Measurements from ENCODE around the gene CMTM4.

Gene CMTM4

DNA sequence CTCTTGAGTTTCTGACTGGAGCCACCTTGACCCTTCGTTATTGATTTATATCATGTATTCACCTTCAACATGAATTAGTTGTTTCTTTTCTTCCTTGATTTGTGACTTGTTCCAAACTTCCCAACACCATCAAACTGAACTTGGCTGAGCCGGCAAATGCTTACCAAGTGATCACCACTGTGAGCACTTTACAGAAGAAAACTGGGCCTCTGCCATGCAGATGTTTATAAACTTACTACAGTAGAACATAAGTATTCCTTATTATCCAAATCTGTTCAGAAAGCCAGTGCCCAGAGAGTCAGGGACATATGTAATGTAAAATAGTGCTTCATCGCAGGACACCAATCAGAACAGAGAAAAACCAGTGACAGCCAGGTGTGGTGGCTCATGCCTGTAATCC is 19.9 kb downstream of the CMTM4 start:
- no peaks in the 10 kb centered on the region for H3K4me1 ChIP-seq (ENCODE audit: insufficient read depth, low read length, poor library complexity, severe bottlenecking)
- no peak overlapping the region for H3K4me2 ChIP-seq (ENCODE audit: low read depth, low read length, poor library complexity, severe bottlenecking)
- H3K9ac ChIP-seq (ENCODE audit: low read depth, low read length, poor library complexity, severe bottlenecking), result no peak overlapping the region
- no peaks in the 10 kb centered on the region for H3F3A ChIP-seq (ENCODE audit: low read depth)
- H4K20me1 ChIP-seq (ENCODE audit: insufficient read depth, low read length, poor library complexity, severe bottlenecking), result no peaks in the 10 kb centered on the region
- H3K4me3 ChIP-seq (ENCODE audit: low read length, poor library complexity, severe bottlenecking), result no peak overlapping the region
- no peaks in the 10 kb centered on the region for H3K27me3 ChIP-seq (ENCODE audit: insufficient read depth, low read length, poor library complexity, severe bottlenecking)
- TF ChIP-seq, protein P1, sequence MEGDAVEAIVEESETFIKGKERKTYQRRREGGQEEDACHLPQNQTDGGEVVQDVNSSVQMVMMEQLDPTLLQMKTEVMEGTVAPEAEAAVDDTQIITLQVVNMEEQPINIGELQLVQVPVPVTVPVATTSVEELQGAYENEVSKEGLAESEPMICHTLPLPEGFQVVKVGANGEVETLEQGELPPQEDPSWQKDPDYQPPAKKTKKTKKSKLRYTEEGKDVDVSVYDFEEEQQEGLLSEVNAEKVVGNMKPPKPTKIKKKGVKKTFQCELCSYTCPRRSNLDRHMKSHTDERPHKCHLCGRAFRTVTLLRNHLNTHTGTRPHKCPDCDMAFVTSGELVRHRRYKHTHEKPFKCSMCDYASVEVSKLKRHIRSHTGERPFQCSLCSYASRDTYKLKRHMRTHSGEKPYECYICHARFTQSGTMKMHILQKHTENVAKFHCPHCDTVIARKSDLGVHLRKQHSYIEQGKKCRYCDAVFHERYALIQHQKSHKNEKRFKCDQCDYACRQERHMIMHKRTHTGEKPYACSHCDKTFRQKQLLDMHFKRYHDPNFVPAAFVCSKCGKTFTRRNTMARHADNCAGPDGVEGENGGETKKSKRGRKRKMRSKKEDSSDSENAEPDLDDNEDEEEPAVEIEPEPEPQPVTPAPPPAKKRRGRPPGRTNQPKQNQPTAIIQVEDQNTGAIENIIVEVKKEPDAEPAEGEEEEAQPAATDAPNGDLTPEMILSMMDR (conservative IDR thresholded peaks at IDR 0.05; ENCODE audit: low read length), result no peak
- H3K79me2 ChIP-seq (ENCODE audit: insufficient read depth, low read length), result no peaks in the 10 kb centered on the region
- H2AFZ ChIP-seq (ENCODE audit: low read length), result no peak overlapping the region
- H3K9me2 ChIP-seq (replicated peaks; ENCODE audit: low read depth, low read length), result no peaks in the 10 kb centered on the region
- no peaks in the 10 kb centered on the region for H3K9me3 ChIP-seq (ENCODE audit: insufficient read depth, low read depth, low read length)
- no peaks in the 10 kb centered on the region for H3K36me3 ChIP-seq (ENCODE audit: insufficient read depth, low read length)

DNA sequence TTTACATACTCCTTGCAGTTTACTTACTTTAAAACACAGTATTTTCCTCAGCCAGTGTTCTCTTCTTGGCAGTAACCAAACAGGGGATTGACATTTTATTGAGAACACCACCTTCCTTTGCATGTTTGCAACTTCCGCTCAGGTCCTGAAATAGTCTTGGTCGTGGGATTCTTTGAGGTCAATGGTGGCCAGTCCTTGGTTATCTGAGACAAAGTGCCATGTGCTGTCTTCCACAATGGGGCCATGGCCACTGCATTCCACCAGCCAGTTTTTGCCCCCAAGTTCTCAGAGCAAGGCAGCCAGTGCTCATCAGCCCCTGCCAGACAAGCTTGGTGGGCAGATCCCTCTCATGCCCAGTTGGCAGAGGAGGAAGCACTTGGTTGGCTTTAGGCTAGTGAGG is 22.9 kb downstream of the CMTM4 start:
- Histone ChIP-seq H3K9me2 (replicated peaks; ENCODE audit: low read depth, low read length) (no peaks in the 10 kb centered on the region), H3K27me3 (ENCODE audit: insufficient read depth, low read length, poor library complexity, severe bottlenecking) (no peaks in the 10 kb centered on the region), H3K4me3 (ENCODE audit: low read length, poor library complexity, severe bottlenecking) (no peak overlapping the region), H3K4me2 (ENCODE audit: low read depth, low read length, poor library complexity, severe bottlenecking) (no peak overlapping the region), H3K36me3 (ENCODE audit: insufficient read depth, low read length) (no peaks in the 10 kb centered on the region), H2AFZ (ENCODE audit: low read length) (0 out of 2 replicates have a peak overlapping the region, but pooled peaks have one; percentile 40), H3F3A (ENCODE audit: low read depth) (no peaks in the 10 kb centered on the region), H3K79me2 (ENCODE audit: insufficient read depth, low read length) (no peaks in the 10 kb centered on the region), H4K20me1 (ENCODE audit: insufficient read depth, low read length, poor library complexity, severe bottlenecking) (no peaks in the 10 kb centered on the region), H3K9me3 (ENCODE audit: insufficient read depth, low read depth, low read length) (no peaks in the 10 kb centered on the region), H3K9ac (ENCODE audit: low read depth, low read length, poor library complexity, severe bottlenecking) (no peak overlapping the region), H3K4me1 (ENCODE audit: insufficient read depth, low read length, poor library complexity, severe bottlenecking) (no peaks in the 10 kb centered on the region)
- TF ChIP-seq, protein P1 (conservative IDR thresholded peaks at IDR 0.05; ENCODE audit: low read length), result no peak
- TF ChIP-seq EZH2phosphoT487 (IDR thresholded peaks at IDR 0.05; ENCODE audit: borderline replicate concordance), result no peak

DNA sequence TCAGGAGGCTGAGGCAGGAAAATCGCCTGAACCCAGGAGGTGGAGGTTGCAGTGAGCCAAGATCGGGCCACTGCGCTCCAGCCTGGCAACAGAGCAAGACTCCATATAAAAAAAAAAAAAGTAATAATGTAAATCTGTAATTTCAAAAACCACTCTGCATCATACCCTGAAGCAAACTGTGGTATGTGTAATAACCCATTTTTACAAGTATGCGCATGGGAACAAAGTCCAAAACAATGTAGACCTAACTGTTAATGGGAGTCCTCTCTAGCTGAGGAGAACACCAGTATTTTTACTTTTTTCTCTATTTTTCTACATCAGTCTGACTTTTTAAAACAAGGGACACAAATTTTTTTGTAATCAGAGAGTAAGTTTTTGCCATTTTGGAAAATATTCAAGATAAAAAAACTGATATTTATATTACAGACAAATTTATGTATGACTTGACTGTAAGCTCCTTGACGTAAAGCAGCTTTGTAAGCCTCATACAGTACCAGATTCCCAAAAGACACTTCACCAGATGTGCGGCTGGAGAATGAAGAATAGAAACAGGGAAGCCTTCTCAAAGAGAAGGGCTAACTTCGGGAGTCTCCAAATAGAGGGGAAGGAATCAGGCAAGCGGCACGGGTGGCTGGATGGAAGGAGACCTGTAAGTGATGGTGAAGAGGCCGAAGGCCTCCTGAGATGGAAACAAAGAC is 25.7 kb downstream of the CMTM4 start:
- H3K4me1 ChIP-seq (ENCODE audit: insufficient read depth, low read length, poor library complexity, severe bottlenecking), result no peaks in the 10 kb centered on the region
- no peaks in the 10 kb centered on the region for H3K36me3 ChIP-seq (ENCODE audit: insufficient read depth, low read length)
- H3K9ac ChIP-seq (ENCODE audit: low read depth, low read length, poor library complexity, severe bottlenecking), result no peak overlapping the region
- H3K4me3 ChIP-seq (ENCODE audit: low read length, poor library complexity, severe bottlenecking), result no peak overlapping the region
- no peaks in the 10 kb centered on the region for H3K79me2 ChIP-seq (ENCODE audit: insufficient read depth, low read length)
- no peaks in the 10 kb centered on the region for H3K9me3 ChIP-seq (ENCODE audit: insufficient read depth, low read depth, low read length)
- no peak overlapping the region for H3K4me2 ChIP-seq (ENCODE audit: low read depth, low read length, poor library complexity, severe bottlenecking)
- no peaks in the 10 kb centered on the region for H3F3A ChIP-seq (ENCODE audit: low read depth)
- no peak overlapping the region for H2AFZ ChIP-seq (ENCODE audit: low read length)
- no peaks in the 10 kb centered on the region for H4K20me1 ChIP-seq (ENCODE audit: insufficient read depth, low read length, poor library complexity, severe bottlenecking)
- H3K9me2 ChIP-seq (replicated peaks; ENCODE audit: low read depth, low read length), result no peaks in the 10 kb centered on the region
- TF ChIP-seq EZH2phosphoT487 (IDR thresholded peaks at IDR 0.05; ENCODE audit: borderline replicate concordance), result no peak
- TF ChIP-seq, protein P1 (conservative IDR thresholded peaks at IDR 0.05; ENCODE audit: low read length), result no peak
- H3K27me3 ChIP-seq (ENCODE audit: insufficient read depth, low read length, poor library complexity, severe bottlenecking), result no peaks in the 10 kb centered on the region
